Fibroblast of lung (primary cell): ENCODE data around the gene ARRDC4.

Experiments
- CTCF ChIP-seq, 2 donors: IDR thresholded peaks in 1 of 2; conservative IDR thresholded peaks in 1 of 2; 1 replicate in 1 of 2; 2 replicates in 1 of 2; pipeline ENCODE4 v1.5.1; 2011 to 2012; ENCODE audit warnings: low read length in 2 of 2, control low read depth in 1 of 2, inconsistent platforms in 1 of 2, low read depth in 1 of 2, mild to moderate bottlenecking in 1 of 2
- EZH2 ChIP-seq: IDR thresholded peaks from 2 replicates; pipeline ENCODE4 v1.5.1; 2012; ENCODE audit warnings: low read length, control low read depth, mild to moderate bottlenecking; ENCODE audit errors: missing control alignments

DNA sequence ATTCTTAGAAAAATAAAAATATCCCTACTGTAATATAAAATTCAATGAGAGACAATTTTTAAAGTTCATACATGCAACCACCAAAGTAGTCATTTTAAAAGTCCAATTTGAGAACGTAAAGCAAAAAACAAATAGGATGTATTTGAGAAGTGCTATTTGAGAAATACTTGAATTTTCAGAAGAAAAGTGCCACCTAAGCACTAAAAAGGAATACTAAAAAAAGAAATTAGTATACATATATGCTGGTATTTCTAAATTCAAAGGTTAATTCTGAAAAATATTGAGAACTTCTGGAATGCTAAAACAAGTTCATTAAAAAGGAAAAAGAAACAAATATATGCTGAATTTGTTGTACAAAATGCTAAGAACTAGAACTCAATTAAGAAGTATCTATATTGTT, 29.2 kb upstream of the ARRDC4 start:
- TF ChIP-seq CTCF (conservative IDR thresholded peaks at IDR 0.05 in 1 of 2, IDR thresholded peaks at IDR 0.05 in 1 of 2; ENCODE audit: low read depth in 1 of 2, low read length in 2 of 2): no peak
- no peak for TF ChIP-seq EZH2
